Activated CD4-positive, CD25-positive, alpha-beta regulatory T cell treated with anti-CD3 and anti-CD28 coated beads, Interleukin-2, amount 50 U/mL, for 16 hours (primary cell): ENCODE measurements around the gene IDH3B.
"Not testable (repeated sequence)": the region's sequence is repeated elsewhere in the genome, so short reads cannot be mapped to it uniquely, and the experiment has no call there.

ENCODE experiments used
- DNase-seq: peaks from one replicate; pipeline ENCODE4 v3.0.0-alpha.2; 2020; ENCODE audit warnings: low read depth, low spot score

IDH3B gene

DNA sequence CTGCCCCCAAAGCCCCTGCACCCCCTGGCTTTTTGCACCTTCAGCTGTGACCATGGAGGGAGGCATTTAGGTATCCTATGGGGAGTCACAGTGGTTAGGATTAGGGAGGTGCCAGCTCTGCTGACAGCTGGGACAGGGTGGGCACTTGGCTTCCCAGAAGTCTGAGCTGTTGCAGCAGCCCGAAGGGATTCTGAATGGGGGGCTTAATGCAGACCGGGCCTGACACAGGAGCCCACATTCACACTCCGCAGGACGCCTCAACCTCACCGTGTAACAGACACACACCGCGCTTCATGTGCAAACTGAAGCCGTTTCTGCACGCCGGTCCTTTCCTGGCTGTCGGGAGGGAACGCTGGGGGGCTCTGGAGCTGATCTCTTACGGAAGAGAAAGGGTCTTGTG lies 30.5 kb upstream of the IDH3B start:
- no peak for DNase-seq

DNA sequence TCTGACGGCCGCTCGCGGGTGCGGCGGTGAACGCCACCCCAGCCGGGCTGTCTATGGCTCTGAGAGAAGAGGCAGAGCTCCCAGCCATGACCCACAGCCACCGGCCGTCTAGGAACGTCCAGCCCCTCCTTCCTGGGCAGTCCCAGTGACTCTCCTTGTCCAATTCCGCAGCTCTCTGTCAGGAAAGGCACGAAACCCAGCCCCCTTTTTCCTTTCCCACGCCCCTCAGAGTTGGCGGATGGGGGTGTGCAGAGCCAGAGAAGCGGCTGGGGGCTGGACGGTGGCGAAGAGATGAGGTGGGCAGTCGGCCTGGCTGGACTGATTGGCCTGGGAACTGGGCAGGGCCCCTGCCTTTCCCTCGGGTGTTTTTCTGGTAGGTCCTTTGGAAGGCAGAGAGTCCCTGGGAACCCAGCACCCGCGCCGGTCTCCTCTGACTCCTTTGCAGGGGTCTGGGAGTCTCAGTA lies 30.0 kb upstream of the IDH3B start:
- no peak for DNase-seq

DNA sequence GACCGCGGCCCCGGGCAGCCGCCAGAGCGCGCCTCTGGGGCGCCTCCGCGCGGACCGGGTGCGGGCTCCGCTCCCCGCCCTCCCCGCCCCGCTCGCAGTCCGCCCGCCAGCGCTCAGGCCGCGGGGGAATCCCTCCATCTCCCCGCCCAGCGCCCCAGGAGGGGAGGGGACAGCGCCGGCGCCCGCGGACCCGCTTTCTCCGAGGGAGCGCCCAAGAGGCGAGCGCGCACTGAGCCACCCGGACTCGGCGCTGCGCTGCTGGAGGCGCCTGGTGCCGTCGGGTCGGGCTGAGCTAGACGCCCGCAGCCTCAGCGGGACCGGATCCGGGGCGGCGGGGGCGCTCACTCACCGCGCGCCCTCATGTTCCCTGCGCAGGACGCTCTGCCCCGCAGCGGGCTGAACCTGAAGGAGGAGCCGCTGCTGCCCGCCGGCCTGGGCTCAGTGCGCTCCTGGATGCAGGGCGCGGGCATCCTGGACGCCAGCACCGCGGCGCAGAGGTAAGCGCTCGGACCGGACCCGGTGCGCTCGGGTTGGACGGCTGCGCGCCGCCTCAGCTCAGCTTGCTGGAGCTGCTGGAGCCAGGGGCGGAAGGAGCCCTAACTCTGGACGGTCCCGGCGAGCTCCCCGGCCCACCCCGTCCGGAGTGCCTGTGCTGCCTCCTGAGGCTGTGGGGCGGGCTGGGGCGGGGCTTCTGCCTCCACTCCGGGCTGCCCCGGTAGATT lies 29.4 kb upstream of the IDH3B start:
- DNase-seq, result no peak

DNA sequence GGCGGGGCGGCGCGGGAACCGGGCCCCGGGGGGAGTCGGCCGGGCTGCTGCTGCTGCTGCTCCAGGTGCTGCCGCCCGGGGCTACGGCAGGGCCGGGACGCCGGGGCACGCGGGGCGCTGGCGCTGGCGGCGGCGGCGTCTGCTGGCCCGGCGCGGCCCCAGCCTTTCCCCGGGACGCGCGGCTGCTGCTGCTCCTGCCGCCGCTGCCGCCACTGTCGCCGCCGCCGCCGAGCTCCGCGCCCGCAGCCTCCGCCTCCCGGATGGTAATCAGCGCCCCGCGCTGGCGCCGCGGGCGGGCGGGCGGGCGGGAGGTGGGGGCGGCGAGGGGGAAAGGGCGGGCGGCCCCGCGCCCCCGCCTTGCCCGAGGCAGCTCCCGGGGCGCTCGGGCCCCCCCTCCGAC lies 28.9 kb upstream of the IDH3B start:
- no peak for DNase-seq

DNA sequence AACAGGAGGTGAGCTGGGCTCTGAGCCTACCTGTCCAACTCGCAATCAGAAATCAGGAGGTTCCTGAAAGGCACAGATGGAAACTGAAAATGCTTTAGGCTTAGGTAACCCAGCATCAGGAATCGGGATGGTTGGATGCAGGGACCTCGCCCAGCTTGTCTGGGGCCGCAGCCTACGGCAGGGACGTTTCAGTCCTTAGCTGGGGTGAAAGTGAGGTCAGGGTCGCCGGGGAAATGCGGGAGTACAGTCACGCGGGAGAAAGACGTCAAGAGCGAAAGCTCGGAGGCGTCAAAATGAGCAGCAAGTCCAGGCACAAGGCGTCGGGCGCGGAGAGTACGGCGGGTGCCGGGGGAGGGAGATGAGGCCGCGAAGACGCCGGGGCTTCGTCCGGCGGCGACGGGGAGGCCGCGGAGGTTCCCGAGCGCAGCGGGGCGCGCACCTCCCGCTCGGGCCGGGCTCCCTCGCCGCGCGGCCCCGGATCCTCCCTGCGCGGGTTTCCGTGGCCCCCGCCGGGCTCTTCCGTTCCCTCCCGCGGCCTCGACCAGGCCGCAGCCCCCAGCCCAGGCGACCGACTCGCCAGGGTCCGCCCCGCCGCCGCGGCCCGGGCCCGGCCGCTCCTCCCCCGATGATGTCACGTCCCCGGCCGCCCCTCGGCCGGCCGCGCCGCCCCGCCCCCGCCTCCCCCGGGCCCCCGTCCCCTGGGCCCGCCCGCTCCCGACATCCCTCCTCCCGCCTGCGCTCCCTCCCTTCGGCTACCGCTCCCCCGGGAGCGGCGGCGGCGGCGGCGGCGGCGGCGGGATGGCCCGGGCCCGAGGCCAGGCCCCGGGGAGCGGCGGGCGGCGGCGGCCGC lies 28.2 kb upstream of the IDH3B start, which contains the start of gene EBF4:
TSS of gene EBF4 (plus strand) at position 745 of the 850 bp plus-strand sequence. CDS start 866 bp downstream, outside the sequence.
- DNase-seq, result no peak

DNA sequence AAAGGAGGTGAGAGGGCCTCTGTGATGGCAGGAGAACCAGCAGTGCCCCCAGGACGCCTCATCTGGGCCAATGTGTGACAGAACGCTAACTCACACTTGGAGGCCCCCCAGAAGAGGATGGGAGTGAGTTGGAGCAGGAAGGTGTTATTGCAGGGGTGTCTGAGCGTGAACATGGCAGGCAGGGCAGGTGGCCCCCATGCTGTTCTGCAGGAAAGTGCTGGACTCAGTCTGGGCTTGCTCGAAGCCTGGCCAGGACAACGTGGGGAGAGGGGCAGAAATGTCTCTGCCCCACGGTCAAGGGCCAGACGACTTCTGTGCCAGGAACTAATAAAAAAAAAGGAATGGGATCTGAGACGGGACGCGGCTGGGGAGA lies 27.6 kb upstream of the IDH3B start:
- DNase-seq, result no peak

DNA sequence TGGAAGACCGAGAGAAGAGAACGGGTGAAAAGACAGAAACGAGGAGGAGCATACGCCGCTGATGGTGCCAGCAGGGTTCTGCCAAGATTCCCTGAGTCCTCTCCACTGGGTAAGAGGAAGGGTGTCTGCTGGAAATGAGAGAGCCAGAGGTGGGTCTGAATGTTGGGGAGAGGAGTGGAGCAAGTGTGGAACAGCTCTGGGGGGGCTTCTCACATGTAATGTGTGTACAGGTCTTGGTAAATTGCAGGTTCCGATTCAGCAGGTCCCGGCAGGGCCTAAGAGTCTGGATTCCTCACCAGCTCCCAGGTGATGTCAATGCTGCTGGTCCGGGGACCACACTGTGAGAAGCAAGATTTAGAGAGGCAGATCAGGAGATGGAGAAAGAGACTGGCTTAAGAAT lies 27.1 kb upstream of the IDH3B start:
- DNase-seq, result no peak

DNA sequence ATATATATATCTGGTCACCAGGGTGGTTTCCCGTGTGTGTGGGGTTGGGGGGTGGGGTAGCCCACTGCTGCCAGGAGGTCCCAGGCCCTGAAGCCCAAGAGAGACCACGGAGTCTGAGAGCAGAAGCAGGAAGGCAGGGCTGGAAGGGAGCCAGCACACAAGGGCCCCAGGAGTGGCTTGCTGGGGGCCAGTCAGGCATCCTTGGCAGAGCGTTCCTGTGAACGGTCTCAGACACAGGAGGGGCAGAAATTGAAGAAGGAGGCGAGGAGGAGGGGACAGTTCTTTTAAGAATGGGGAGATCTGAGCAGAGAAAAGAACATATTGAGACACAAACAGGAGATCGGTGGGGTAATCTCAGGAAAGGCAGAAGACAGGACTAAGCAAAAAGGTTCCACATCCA lies 26.7 kb upstream of the IDH3B start:
- DNase-seq, result no peak

DNA sequence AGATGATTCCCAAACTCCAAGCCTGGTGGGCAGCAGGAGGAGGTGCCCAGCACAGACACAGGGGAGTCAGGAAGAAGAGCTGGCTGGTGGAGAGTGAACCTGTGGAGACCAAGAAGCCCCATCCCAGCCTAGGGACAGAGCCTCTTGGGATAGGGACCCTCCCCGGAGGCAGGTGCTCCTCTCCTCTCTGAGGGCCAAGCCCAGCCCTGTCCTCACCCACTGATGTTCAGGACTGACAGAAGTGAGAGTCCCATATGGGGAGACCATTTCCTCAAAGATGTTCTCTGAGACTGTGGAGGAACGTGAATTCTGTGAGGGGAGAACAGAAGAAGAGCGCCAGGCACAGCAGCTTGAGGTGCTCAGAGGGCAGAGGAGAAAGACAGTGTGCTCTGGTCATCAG lies 26.2 kb upstream of the IDH3B start:
- DNase-seq, result no peak

DNA sequence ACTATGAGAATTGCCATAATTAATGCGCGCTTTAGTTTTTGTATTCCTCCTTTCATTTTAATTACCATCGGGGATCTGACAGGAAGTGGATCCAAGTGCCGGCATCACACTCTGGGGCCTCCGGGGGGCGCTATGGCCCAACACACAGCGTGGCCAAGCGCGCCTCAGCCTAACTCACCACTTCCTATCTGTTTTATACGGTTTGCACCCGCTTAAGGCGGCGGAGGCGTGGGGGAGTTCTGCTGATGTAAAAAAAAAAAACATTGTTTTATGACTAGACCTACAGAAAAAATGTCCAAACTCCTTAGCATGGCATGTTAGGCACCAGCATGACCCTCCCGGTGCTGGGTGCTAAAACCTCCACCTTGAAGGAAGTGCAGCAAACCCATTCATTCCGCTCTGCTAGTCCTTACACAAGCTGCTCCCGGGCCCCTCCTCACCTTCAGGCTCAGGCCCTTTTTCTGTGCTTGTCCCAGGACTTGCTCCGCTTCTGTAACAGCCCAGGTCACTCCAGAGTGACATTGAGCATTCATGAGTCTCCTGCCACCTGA lies 24.1 kb upstream of the IDH3B start:
- DNase-seq, result peak; percentile 39

DNA sequence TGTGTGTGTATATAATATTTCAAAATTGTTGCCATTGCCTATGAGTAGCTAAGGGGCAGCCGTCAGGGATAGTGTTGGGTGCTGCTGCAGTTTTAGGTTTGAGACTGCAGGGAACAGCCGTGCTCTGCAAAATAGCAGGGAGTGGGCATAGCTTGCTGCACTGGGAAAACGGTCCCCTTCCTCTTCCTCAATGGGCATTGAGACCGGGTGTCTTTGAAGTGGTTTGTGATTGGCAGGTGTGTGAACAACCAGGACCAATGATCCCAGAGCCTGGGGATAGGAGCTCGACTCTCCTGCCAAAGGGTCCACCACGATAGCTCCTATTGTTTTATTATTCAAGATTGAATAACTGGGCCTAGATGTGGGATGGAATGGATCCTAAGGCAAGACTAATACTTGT lies 23.5 kb upstream of the IDH3B start:
- DNase-seq, result no peak

DNA sequence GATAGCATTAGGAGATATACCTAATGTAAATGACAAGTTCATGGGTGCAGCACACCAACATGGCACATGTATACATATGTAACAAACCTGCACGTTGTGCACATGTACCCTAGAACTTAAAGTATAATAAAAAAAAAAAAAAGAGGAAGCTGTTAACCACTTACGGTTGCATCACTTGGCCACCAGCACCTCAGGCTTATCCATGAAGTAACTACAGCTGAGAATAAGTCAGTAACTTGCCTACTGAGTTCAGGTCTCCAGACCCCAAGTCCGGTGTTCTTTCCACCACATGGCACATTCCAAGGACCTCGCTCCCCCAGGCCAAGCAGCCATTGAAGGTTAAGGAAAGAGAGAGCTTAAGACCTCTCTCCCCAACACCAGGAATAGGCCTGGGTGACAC lies 20.8 kb upstream of the IDH3B start:
- DNase-seq, result not testable (repeated sequence)

DNA sequence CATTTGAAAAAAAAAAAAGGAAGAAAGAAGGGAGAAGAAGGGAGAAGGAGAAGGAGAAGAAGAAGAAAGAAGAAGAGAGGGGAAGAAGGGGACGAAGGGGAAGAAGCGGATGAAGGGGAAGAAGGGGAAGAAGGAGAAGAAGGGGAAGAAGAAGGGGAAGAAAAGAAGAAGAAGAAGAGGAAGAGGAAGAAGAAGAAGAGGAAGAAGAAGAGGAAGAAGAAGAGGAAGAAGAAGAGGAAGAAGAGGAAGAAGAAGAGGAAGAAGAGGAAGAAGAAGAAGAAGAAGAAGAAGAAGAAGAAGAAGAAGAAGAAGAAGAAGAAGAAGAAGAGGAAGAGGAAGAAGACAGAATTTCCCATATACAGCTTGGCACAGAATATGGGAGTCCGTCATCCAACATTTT lies 18.0 kb upstream of the IDH3B start:
- not testable (repeated sequence) for DNase-seq

DNA sequence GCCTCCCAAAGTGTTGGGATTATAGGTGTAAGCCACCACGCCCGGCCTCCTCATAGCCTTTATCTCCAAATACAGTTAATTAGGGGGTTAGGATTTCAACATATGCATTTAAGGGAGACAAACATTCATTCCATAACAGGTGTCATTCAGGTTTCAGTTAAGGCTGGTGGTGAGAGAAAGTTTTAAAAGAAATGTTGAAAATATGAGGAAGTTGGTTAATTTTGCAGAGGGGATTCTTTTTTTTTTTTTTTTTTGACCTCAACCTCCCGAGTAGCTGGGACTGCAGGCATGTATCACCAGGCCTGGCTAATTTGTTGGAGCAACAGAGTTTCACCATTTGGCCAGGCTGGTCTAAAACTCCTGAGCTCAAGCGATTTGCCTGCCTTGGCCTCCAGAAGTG lies 16.0 kb upstream of the IDH3B start:
- no peak for DNase-seq

DNA sequence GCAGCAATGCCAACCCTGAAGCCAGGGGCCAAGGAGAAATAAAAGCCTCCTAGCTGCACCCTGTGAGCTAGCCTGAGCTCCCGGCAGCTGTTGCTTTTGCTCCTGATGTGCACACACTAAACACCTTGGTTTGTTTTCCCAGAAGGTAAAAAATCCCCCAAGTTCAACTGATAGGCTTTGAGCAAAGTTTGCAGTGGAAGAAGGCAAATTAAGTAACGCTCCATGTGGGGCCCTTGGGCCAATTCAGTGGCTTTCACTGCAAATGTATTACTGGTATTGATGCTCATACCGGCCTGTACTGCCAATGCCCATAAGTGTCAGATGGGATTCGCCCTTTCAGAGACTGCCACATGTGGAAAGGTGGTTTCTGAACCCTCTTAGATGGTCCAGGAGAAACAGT lies 9.4 kb upstream of the IDH3B start:
- DNase-seq, result no peak

DNA sequence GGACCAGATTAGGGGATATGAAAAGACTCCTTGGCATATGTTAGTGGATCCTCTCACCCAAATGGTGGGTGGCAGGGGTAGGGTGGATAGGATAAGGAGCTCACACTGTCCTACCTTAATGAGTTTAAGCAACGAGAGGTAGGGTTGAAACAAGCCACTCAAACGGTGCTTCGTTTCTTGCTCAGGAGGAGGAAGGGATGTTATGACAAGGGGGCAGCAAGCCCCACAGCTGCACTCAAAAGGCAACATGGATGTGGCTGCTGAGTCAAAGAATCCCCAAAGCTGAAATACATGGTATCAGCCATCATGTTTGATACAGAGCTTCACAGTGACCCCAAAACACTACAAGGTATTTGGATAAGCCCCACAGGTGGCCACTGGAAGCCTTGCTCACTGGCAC lies 8.4 kb upstream of the IDH3B start:
- DNase-seq, result no peak

DNA sequence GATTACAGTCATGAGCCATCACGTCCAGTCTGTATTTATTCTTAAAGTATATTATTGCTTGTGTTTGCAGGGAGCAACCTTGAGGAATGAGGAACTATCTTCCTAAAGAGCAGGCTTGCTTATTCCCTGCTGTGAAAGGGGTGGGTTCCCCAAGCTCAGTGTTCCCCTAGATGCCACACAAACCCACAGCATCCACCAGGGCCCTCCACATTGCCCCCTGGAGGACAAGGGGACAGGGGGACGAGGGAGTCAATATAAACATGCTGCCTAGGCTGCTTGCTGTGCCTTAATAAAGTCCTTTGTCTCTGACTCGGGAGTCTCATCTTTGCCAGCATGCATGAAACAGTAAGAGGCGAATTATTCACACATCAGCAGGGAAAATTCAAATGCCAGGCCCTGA lies 8.0 kb upstream of the IDH3B start:
- no peak for DNase-seq

DNA sequence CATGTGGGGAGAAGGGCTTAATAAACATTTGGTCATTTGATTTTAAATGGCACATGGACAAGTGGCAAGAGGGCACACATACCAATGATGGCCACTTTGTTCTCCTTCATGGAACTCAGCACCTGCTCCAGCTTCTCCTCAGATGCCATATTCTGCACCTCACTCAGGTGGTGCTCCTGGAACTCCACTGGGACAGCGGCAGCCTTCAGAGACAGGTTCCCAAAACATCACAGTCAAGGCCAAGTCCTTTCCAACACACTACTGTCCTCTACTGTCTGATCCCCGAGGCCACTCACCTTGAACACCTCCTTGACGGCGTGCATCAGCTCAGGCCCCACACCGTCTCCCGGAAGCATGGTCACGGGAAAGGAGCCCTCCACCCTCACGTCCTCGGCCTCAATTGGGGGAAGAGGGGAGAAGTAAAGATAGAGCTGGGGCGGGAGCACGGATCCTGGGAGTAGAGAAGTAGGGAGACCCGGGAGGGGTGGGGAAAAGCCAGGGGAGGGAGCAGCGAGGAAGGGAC lies 591 bp downstream of the IDH3B start:
- no peak for DNase-seq

DNA sequence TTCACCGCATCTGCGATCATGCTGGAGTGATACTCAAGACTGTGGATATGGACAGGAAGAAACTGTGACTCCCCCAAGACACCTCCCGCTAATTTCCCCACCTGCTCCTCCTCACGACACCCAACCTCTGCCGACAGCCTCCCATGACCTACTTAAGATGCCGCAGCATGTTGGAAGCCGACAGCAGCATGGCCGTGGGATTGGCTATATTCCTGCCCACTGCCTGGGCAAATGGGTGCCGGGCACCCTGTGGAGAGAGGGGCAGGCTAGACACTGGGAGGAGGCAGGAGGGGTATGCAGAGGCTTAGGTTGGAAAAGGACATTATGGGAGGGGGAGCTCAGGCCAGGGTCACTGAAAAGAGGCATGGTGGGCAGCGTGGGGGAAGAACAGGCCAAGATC lies 4.5 kb downstream of the IDH3B start:
- no peak for DNase-seq

DNA sequence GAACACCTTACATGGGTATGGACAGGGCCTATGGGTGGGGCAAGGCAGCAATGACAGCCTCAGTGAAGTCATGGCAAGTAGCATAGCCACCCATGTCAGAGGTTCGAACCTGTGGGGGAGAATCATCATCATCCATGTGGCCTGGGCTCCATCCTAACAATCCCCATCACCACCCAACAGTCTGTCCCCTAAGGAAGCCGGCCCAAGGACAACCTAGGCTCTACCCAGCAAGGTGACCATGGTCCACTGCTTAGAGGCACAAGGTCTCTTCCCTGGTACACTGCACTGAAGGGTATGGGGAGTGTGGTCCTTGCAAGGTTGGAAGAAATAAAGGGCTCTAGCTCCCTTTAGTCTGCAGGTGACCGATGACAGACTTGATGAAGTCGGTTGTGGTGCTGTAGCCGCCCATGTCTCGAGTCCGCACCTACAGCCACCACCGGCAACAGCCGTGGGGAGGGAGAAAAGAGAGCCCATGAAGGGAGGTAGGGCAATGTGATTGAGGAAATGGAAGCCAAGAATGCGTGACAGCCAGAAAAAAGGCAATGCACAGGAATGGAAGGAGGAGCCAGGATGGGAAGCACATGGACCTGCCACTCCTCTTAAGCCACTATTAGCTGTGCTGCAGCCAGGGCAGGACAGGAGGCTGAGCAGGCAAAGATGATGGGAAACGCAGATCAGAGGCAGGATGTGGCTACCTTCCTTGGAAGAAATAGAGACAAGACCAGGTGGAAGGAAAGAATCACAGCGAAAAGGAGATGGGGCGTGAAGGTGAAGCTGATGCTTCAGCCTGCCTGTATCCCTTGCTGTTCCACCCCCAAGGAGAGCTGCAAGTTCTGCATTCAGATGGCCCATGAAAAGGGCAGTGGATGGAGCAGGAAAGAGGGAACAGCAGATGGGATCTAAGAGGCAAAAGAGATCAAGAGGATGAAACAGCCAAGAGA lies 5.3 kb downstream of the IDH3B start:
- no peak for DNase-seq

DNA sequence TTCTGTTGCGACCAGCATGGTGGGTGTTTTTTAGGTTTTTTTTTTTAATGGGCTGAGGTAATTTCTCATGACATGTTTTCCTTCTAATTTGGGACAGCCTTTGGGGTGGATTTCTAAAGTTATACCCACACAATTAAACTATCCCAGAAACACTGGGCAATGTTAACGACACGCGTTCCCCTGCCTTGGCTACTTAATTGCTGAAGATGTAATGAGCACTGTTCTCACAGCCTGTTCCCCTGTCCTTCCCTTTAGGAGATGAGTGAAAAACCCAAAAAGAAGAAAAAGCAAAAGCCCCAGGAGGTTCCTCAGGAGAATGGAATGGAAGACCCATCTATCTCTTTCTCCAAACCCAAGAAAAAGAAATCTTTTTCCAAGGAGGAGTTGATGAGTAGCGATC lies 6.3 kb downstream of the IDH3B start:
- no peak for DNase-seq
